ENCODE measurements around the gene IFI44. TPM values are rescaled to one million over a fixed set of nuclear protein-coding genes. Genes with fewer than 3 reads are reported as not detected.

IFI44 gene
- total and polyA plus RNA-seq, 2 experiments from 2014 or later = not detected

Other genes with a start within 250 kb of the IFI44 start
- 0.24 and 0.43 TPM in 2 replicates for gene PTGFR, start 158.9 kb upstream of the IFI44 start, total RNA-seq (2014; rRNA removed; shearing (Covaris generic))
- 0.07 TPM in 1 of 2 replicates, not detected in the other for gene PTGFR, start 158.9 kb upstream of the IFI44 start, polyA plus RNA-seq (2016; fragmentation: Nextera tagmentation; extraction: Ambion mirVana)
- gene IFI44L, start 29.4 kb upstream of the IFI44 start, total RNA-seq (2014; rRNA removed; shearing (Covaris generic)) = not detected in 2 replicates
- 0.23 TPM in 1 of 2 replicates, not detected in the other for gene IFI44L, start 29.4 kb upstream of the IFI44 start, polyA plus RNA-seq (2016; fragmentation: Nextera tagmentation; extraction: Ambion mirVana)

Measured in GM23338 (cell line).